Activated naive CD8-positive, alpha-beta T cell (primary cell): ENCODE measurements around the gene BTNL3.

ENCODE experiments used
- H3K27ac Mint-ChIP-seq: one replicate; pipeline ENCODE4 v1.8.0; 2021; ENCODE audit warnings: mixed read lengths
- H3K27me3 Mint-ChIP-seq: one replicate; pipeline ENCODE4 v1.8.0; 2021; ENCODE audit warnings: mixed read lengths
- H3K36me3 Mint-ChIP-seq: one replicate; pipeline ENCODE4 v1.8.0; 2021; ENCODE audit warnings: mixed read lengths
- H3K4me1 Mint-ChIP-seq: one replicate; pipeline ENCODE4 v1.8.0; 2021; ENCODE audit warnings: low read depth, mixed read lengths
- H3K4me3 Mint-ChIP-seq: one replicate; pipeline ENCODE4 v1.8.0; 2021; ENCODE audit warnings: mild to moderate bottlenecking, mixed read lengths
- H3K9me3 Mint-ChIP-seq: one replicate; pipeline ENCODE4 v1.8.0; 2021; ENCODE audit warnings: low read depth, mixed read lengths

Gene BTNL3

GRCh38 chr5:180988592-180988991 is at the start of gene BTNL3:
TSS of gene BTNL3 (plus strand) at chr5:180988846. CDS start at chr5:180989029, 183 bp downstream.
- H3K36me3 Mint-ChIP-seq = no peaks in the 10 kb centered on the region
- peaks cover 5% of the 10 kb centered on the region for H3K27me3 Mint-ChIP-seq
- no peaks in the 10 kb centered on the region for H3K9me3 Mint-ChIP-seq
- no peaks in the 10 kb centered on the region for H3K4me1 Mint-ChIP-seq
- H3K4me3 Mint-ChIP-seq = no peak within 1 kb of the TSS
- H3K27ac Mint-ChIP-seq = no peak within 1 kb of the TSS

GRCh38 chr5:180950291-180950949 is 38.2 kb upstream of the BTNL3 start:
- Mint-ChIP-seq H3K36me3 (no peaks in the 10 kb centered on the region), H3K4me3 (no peak overlapping the region), H3K27ac (no peak overlapping the region), H3K9me3 (no peaks in the 10 kb centered on the region), H3K4me1 (no peaks in the 10 kb centered on the region), H3K27me3 (no peaks in the 10 kb centered on the region)

- no peaks in the 10 kb centered on the region for H3K9me3 Mint-ChIP-seq
- no peak overlapping the region for H3K27ac Mint-ChIP-seq
- no peaks in the 10 kb centered on the region for H3K27me3 Mint-ChIP-seq
- H3K4me3 Mint-ChIP-seq = no peak overlapping the region
- no peaks in the 10 kb centered on the region for H3K36me3 Mint-ChIP-seq
- H3K4me1 Mint-ChIP-seq = peaks cover 15% of the 10 kb centered on the region
Observed at GRCh38 chr5:180959661-180960060, 29.0 kb upstream of the BTNL3 start.

- Mint-ChIP-seq H3K27me3 (no peaks in the 10 kb centered on the region), H3K4me1 (peaks cover 15% of the 10 kb centered on the region), H3K9me3 (no peaks in the 10 kb centered on the region), H3K4me3 (no peak overlapping the region), H3K27ac (no peak overlapping the region), H3K36me3 (no peaks in the 10 kb centered on the region)
Observed at GRCh38 chr5:180960209-180960608, 28.4 kb upstream of the BTNL3 start.

- no peaks in the 10 kb centered on the region for H3K36me3 Mint-ChIP-seq
- H3K4me3 Mint-ChIP-seq = no peak overlapping the region
- no peaks in the 10 kb centered on the region for H3K27me3 Mint-ChIP-seq
- no peaks in the 10 kb centered on the region for H3K4me1 Mint-ChIP-seq
- H3K27ac Mint-ChIP-seq = no peak overlapping the region
- H3K9me3 Mint-ChIP-seq = no peaks in the 10 kb centered on the region
Observed at GRCh38 chr5:180969406-180969805, 19.2 kb upstream of the BTNL3 start.

- no peaks in the 10 kb centered on the region for H3K36me3 Mint-ChIP-seq
- no peaks in the 10 kb centered on the region for H3K9me3 Mint-ChIP-seq
- no peaks in the 10 kb centered on the region for H3K27me3 Mint-ChIP-seq
- no peak overlapping the region for H3K27ac Mint-ChIP-seq
- H3K4me1 Mint-ChIP-seq = peaks cover 3% of the 10 kb centered on the region
- no peak overlapping the region for H3K4me3 Mint-ChIP-seq
Observed at GRCh38 chr5:180970336-180970735, 18.3 kb upstream of the BTNL3 start.

- no peaks in the 10 kb centered on the region for H3K9me3 Mint-ChIP-seq
- no peaks in the 10 kb centered on the region for H3K36me3 Mint-ChIP-seq
- H3K4me1 Mint-ChIP-seq = peaks cover 6% of the 10 kb centered on the region
- no peak overlapping the region for H3K4me3 Mint-ChIP-seq
- no peak overlapping the region for H3K27ac Mint-ChIP-seq
- no peaks in the 10 kb centered on the region for H3K27me3 Mint-ChIP-seq
Observed at GRCh38 chr5:180970875-180971274, 17.8 kb upstream of the BTNL3 start.

GRCh38 chr5:180974612-180975315 is 13.9 kb upstream of the BTNL3 start:
- Mint-ChIP-seq H3K27me3 (no peaks in the 10 kb centered on the region), H3K36me3 (no peaks in the 10 kb centered on the region), H3K9me3 (no peaks in the 10 kb centered on the region), H3K27ac (no peak overlapping the region), H3K4me3 (no peak overlapping the region), H3K4me1 (peaks cover 17% of the 10 kb centered on the region)

GRCh38 chr5:180975338-180975737 is 13.3 kb upstream of the BTNL3 start:
- H3K9me3 Mint-ChIP-seq = no peaks in the 10 kb centered on the region
- H3K27ac Mint-ChIP-seq = peak overlapping the region; percentile 0

GRCh38 chr5:180976518-180976917 is 12.1 kb upstream of the BTNL3 start:
- H3K27me3 Mint-ChIP-seq = no peaks in the 10 kb centered on the region
- peaks cover 17% of the 10 kb centered on the region for H3K4me1 Mint-ChIP-seq
- no peaks in the 10 kb centered on the region for H3K9me3 Mint-ChIP-seq
- peak overlapping the region; percentile 68 for H3K27ac Mint-ChIP-seq
- H3K36me3 Mint-ChIP-seq = no peaks in the 10 kb centered on the region
- no peak overlapping the region for H3K4me3 Mint-ChIP-seq

More at GRCh38 chr5:180975338-180975737, 13.3 kb upstream of the BTNL3 start:
- Mint-ChIP-seq H3K36me3 (no peaks in the 10 kb centered on the region), H3K27me3 (no peaks in the 10 kb centered on the region), H3K4me3 (no peak overlapping the region), H3K4me1 (peaks cover 17% of the 10 kb centered on the region)

GRCh38 chr5:180977852-180978251 is 10.8 kb upstream of the BTNL3 start:
- H3K36me3 Mint-ChIP-seq = no peaks in the 10 kb centered on the region
- H3K4me3 Mint-ChIP-seq = no peak overlapping the region
- H3K4me1 Mint-ChIP-seq = peaks cover 17% of the 10 kb centered on the region
- H3K27me3 Mint-ChIP-seq = no peaks in the 10 kb centered on the region
- H3K9me3 Mint-ChIP-seq = no peaks in the 10 kb centered on the region
- H3K27ac Mint-ChIP-seq = no peak overlapping the region

GRCh38 chr5:180982008-180982741 is 6.5 kb upstream of the BTNL3 start:
- Mint-ChIP-seq H3K27ac (no peak overlapping the region), H3K27me3 (no peaks in the 10 kb centered on the region), H3K9me3 (no peaks in the 10 kb centered on the region), H3K36me3 (no peaks in the 10 kb centered on the region), H3K4me1 (no peaks in the 10 kb centered on the region), H3K4me3 (no peak overlapping the region)

- H3K27ac Mint-ChIP-seq = no peak overlapping the region
- no peaks in the 10 kb centered on the region for H3K36me3 Mint-ChIP-seq
- H3K27me3 Mint-ChIP-seq = peaks cover 5% of the 10 kb centered on the region
- no peak overlapping the region for H3K4me3 Mint-ChIP-seq
- H3K9me3 Mint-ChIP-seq = no peaks in the 10 kb centered on the region
- H3K4me1 Mint-ChIP-seq = no peaks in the 10 kb centered on the region
Observed at GRCh38 chr5:180988016-180988415, 630 bp upstream of the BTNL3 start.

GRCh38 chr5:180990086-180990881 is 1.6 kb downstream of the BTNL3 start:
- H3K4me1 Mint-ChIP-seq = no peaks in the 10 kb centered on the region
- H3K36me3 Mint-ChIP-seq = no peaks in the 10 kb centered on the region
- H3K27ac Mint-ChIP-seq = no peak overlapping the region
- no peak overlapping the region for H3K4me3 Mint-ChIP-seq
- H3K27me3 Mint-ChIP-seq = peaks cover 5% of the 10 kb centered on the region
- H3K9me3 Mint-ChIP-seq = no peaks in the 10 kb centered on the region

GRCh38 chr5:180990882-180991242 is 2.2 kb downstream of the BTNL3 start:
- Mint-ChIP-seq H3K4me1 (no peaks in the 10 kb centered on the region), H3K9me3 (no peaks in the 10 kb centered on the region), H3K27me3 (peaks cover 5% of the 10 kb centered on the region), H3K27ac (no peak overlapping the region), H3K36me3 (no peaks in the 10 kb centered on the region), H3K4me3 (no peak overlapping the region)
